HEK293 (cell line): Measurements from ENCODE around the gene PLK3.

Experiments
- KLF10 ChIP-seq: fragments of 450-650 bp; IDR thresholded peaks from 2 replicates; pipeline ENCODE4 v1.5.1; 2018; ENCODE audit warnings: missing biosample characterization, mild to moderate bottlenecking, missing genetic modification characterization
- MZF1 ChIP-seq: fragments of 450-650 bp; formaldehyde crosslinking; IDR thresholded peaks from 2 replicates; pipeline ENCODE4 v1.5.1; 2017; ENCODE audit warnings: missing biosample characterization, missing genetic modification characterization, borderline replicate concordance
- REPIN1 ChIP-seq: fragments of 450-650 bp; formaldehyde crosslinking; IDR thresholded peaks from 2 replicates; pipeline ENCODE4 v1.5.1; 2017; ENCODE audit warnings: missing biosample characterization, missing genetic modification characterization, low read depth
- ZBTB17 ChIP-seq: fragments of 450-650 bp; formaldehyde crosslinking; IDR thresholded peaks from 2 replicates; pipeline ENCODE4 v1.5.1; 2016; ENCODE audit warnings: missing biosample characterization, missing genetic modification characterization
- ZNF239 ChIP-seq: fragments of 450-650 bp; formaldehyde crosslinking; IDR thresholded peaks from 2 replicates; pipeline ENCODE4 v1.5.1; 2016; ENCODE audit warnings: missing biosample characterization, missing genetic modification characterization
- ZNF433 ChIP-seq: fragments of 450-650 bp; formaldehyde crosslinking; IDR thresholded peaks from 2 replicates; pipeline ENCODE4 v1.5.1; 2016; ENCODE audit warnings: missing biosample characterization, missing genetic modification characterization, low read depth
- ZNF558 ChIP-seq: fragments of 450-650 bp; formaldehyde crosslinking; IDR thresholded peaks from 2 replicates; pipeline ENCODE4 v1.5.1; 2016; ENCODE audit warnings: missing biosample characterization, missing genetic modification characterization
- ZNF585B ChIP-seq: fragments of 450-650 bp; formaldehyde crosslinking; IDR thresholded peaks from 2 replicates; pipeline ENCODE4 v1.5.1; 2016; ENCODE audit warnings: missing biosample characterization, missing genetic modification characterization
- ZNF658 ChIP-seq: fragments of 450-650 bp; formaldehyde crosslinking; IDR thresholded peaks from 2 replicates; pipeline ENCODE4; 2016; ENCODE audit warnings: missing biosample characterization, missing genetic modification characterization
- ZNF660 ChIP-seq: fragments of 450-650 bp; IDR thresholded peaks from 2 replicates; pipeline ENCODE4 v1.5.1; 2018; ENCODE audit warnings: missing biosample characterization, mild to moderate bottlenecking, missing genetic modification characterization
- ZSCAN30 ChIP-seq: fragments of 450-650 bp; IDR thresholded peaks from 2 replicates; pipeline ENCODE4 v1.5.1; 2018; ENCODE audit warnings: missing biosample characterization, mild to moderate bottlenecking, missing genetic modification characterization, moderate library complexity
- TF ChIP-seq, protein P1 (sequence below): fragments of 450-650 bp; formaldehyde crosslinking; IDR thresholded peaks from 2 replicates; pipeline ENCODE4 v1.5.1; 2016; ENCODE audit warnings: missing biosample characterization, missing genetic modification characterization
- TF ChIP-seq, protein P2 (sequence below): fragments of 450-650 bp; formaldehyde crosslinking; IDR thresholded peaks from 2 replicates; pipeline ENCODE4 v1.5.1; 2016; ENCODE audit warnings: missing biosample characterization, missing genetic modification characterization

DNA sequence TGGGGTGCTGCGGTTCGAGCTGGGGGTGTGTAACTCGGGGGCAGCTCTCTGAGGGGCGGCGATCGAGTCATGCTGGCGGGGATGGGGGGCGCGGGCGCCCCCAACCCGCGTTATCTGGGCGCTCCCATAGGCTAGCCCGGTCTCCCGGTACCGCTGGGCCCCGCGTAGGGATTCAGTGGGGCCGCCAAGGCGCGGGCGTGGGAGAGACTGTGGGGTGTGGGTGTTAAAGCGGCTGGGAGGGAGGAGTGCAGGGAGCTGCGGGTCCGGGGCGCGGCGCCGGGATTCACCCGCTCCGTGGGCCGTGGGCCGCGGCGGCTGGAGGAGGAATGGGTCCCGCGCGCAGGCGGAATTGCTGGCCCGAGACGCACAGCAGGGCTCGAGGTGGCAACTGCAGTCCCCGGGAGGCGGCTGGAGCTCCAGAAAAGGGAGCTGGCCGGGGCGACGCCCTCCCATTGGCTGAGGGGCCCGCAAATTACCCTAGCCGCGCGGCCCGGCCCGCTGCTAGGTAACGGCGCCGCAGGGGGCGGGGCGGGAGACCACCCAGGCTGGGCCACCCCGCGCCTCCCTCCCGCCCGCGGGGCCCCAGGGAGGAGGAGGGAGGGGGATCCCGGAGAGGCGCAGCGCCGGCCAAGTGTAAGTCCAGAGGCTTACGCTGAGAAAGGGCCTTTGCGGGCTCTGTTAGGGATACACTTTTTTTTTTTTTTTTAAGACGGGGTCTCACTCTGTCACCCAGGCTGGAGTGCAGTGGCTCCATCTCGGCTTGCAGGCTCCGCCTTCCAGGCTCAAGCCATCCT, 42.9 kb downstream of the PLK3 start, which contains the start of gene PTCH2:
- TF ChIP-seq, protein P1, sequence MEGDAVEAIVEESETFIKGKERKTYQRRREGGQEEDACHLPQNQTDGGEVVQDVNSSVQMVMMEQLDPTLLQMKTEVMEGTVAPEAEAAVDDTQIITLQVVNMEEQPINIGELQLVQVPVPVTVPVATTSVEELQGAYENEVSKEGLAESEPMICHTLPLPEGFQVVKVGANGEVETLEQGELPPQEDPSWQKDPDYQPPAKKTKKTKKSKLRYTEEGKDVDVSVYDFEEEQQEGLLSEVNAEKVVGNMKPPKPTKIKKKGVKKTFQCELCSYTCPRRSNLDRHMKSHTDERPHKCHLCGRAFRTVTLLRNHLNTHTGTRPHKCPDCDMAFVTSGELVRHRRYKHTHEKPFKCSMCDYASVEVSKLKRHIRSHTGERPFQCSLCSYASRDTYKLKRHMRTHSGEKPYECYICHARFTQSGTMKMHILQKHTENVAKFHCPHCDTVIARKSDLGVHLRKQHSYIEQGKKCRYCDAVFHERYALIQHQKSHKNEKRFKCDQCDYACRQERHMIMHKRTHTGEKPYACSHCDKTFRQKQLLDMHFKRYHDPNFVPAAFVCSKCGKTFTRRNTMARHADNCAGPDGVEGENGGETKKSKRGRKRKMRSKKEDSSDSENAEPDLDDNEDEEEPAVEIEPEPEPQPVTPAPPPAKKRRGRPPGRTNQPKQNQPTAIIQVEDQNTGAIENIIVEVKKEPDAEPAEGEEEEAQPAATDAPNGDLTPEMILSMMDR (tag by site-specific recombination): no peak
- TF ChIP-seq MZF1 (peak; percentile 58; the same call in 1 of the 2 replicates), ZSCAN30 (tag by site-specific recombination) (peak; percentile 68; the same call in 1 of the 2 replicates), ZNF660 (peak; percentile 82; the same call in 1 of the 2 replicates), REPIN1 (tag by site-specific recombination) (no peak; the same call in 1 of the 2 replicates), ZNF658 (no peak), KLF10 (tag by site-specific recombination) (peak; percentile 97), ZNF239 (tag by site-specific recombination) (no peak), ZNF433 (tag by site-specific recombination) (no peak), ZNF585B (tag by site-specific recombination) (no peak), ZNF558 (no peak), ZBTB17 (tag by site-specific recombination) (peak; percentile 60; the same call in 1 of the 2 replicates)
- TF ChIP-seq, protein P2, sequence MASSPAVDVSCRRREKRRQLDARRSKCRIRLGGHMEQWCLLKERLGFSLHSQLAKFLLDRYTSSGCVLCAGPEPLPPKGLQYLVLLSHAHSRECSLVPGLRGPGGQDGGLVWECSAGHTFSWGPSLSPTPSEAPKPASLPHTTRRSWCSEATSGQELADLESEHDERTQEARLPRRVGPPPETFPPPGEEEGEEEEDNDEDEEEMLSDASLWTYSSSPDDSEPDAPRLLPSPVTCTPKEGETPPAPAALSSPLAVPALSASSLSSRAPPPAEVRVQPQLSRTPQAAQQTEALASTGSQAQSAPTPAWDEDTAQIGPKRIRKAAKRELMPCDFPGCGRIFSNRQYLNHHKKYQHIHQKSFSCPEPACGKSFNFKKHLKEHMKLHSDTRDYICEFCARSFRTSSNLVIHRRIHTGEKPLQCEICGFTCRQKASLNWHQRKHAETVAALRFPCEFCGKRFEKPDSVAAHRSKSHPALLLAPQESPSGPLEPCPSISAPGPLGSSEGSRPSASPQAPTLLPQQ: peak; percentile 94
